Keratinocyte (primary cell): ENCODE data around the gene WDR77. TPM values are rescaled to one million over a fixed set of nuclear protein-coding genes. Genes with fewer than 3 reads are reported as not detected.

Experiments
- DNase-seq: peaks from one replicate; pipeline ENCODE4 v3.0.0-alpha.2; 2011; ENCODE audit warnings: low read depth, missing footprints, low spot score
- FAIRE-seq: peaks from 2 replicates; lab custom pipeline; 2011; peaks lifted over from hg19 to GRCh38; lab: Jason Lieb, UNC
- H2AFZ ChIP-seq: 2 replicates; pipeline ENCODE4 v1.6.0; 2012; ENCODE audit warnings: low read length, control low read depth, inconsistent platforms; ENCODE audit not compliant: control insufficient read depth
- H3K27ac ChIP-seq: 2 replicates; pipeline ENCODE4 v1.5.1; 2011; ENCODE audit warnings: low read length; ENCODE audit not compliant: control insufficient read depth, insufficient read depth
- H3K27me3 ChIP-seq: 3 replicates; pipeline ENCODE4 v1.6.0; 2011; ENCODE audit warnings: low read length; ENCODE audit not compliant: control insufficient read depth, insufficient read depth; ENCODE audit errors: extremely low read depth
- H3K36me3 ChIP-seq, 2 experiments: 2 replicates in 1 of 2; 3 replicates in 1 of 2; pipeline ENCODE4 v1.5.1; 2011; ENCODE audit warnings: low read length in 2 of 2, mild to moderate bottlenecking in 1 of 2; ENCODE audit not compliant: control insufficient read depth in 2 of 2, insufficient read depth in 2 of 2; ENCODE audit errors: extremely low read depth in 1 of 2
- H3K4me1 ChIP-seq: 3 replicates; pipeline ENCODE4 v1.5.1; 2011; ENCODE audit warnings: low read length; ENCODE audit not compliant: control insufficient read depth, insufficient read depth; ENCODE audit errors: extremely low read depth
- H3K4me2 ChIP-seq: 3 replicates; pipeline ENCODE4 v1.6.0; 2011; ENCODE audit warnings: low read depth, low read length; ENCODE audit not compliant: control insufficient read depth, insufficient read depth; ENCODE audit errors: extremely low read depth
- H3K4me3 ChIP-seq, 3 experiments: fragments of 200-600 bp in 1 of 3; sonication (generic) in 1 of 3; 2 replicates in 2 of 3; 3 replicates in 1 of 3; pipeline ENCODE4 v1.5.1; 2011 to 2016; ENCODE audit warnings: low read length in 3 of 3, mild to moderate bottlenecking in 3 of 3, control low read depth in 2 of 3, inconsistent platforms in 1 of 3, low read depth in 1 of 3, mixed read lengths in 1 of 3, mixed run types in 1 of 3, moderate library complexity in 1 of 3; ENCODE audit not compliant: control insufficient read depth in 2 of 3, insufficient read depth in 2 of 3; ENCODE audit errors: extremely low read depth in 1 of 3
- H3K79me2 ChIP-seq: 2 replicates; pipeline ENCODE4 v1.6.0; 2012; ENCODE audit warnings: low read length; ENCODE audit not compliant: control insufficient read depth, insufficient read depth
- H3K9ac ChIP-seq: 3 replicates; pipeline ENCODE4 v1.6.0; 2011; ENCODE audit warnings: low read length; ENCODE audit not compliant: control insufficient read depth, insufficient read depth; ENCODE audit errors: extremely low read depth
- H3K9me1 ChIP-seq: 3 replicates; pipeline ENCODE4 v1.6.0; 2011; ENCODE audit warnings: low read length; ENCODE audit not compliant: control insufficient read depth, insufficient read depth; ENCODE audit errors: extremely low read depth
- H3K9me3 ChIP-seq: 2 replicates; pipeline ENCODE4 v1.5.1; 2012; ENCODE audit warnings: low read depth, low read length; ENCODE audit not compliant: control insufficient read depth
- H4K20me1 ChIP-seq: 3 replicates; pipeline ENCODE4 v1.6.0; 2011; ENCODE audit warnings: low read length; ENCODE audit not compliant: control insufficient read depth, insufficient read depth; ENCODE audit errors: extremely low read depth
- EZH2 ChIP-seq: IDR thresholded peaks from one replicate; pipeline ENCODE4 v1.6.1; 2012; ENCODE audit warnings: inconsistent platforms, mild to moderate bottlenecking, low read length, moderate library complexity
- dilution Hi-C: fragments of 300-500 bp; cut with MboI; formaldehyde crosslinking; loops from one replicate; pipeline ENCODE4 v1.7.0; 2020; ENCODE audit warnings: low sequenced_read_pairs; ENCODE audit not compliant: extremely low pct_ligation_motif_present
- polyA plus RNA-seq, 5 experiments: library from polyadenylated mRNA; depleted of rRNA in 3 of 5; stranded (reverse) in 3 of 5; stranded (forward) in 1 of 5; unstranded in 1 of 5; fragments of >200 nt; gene quantifications; 1 replicate in 1 of 5; 2 replicates in 3 of 5; 3 replicates in 1 of 5; pipeline versions ENCODE4 v1.2.1 to v1.2.3, GENCODE V29; 2011 to 2012; ENCODE audit warnings: missing spikeins in 2 of 5, low read depth in 1 of 5, low replicate concordance in 1 of 5
- TF ChIP-seq, protein P1 (sequence below), 3 experiments: IDR thresholded peaks in 1 of 3; conservative IDR thresholded peaks in 1 of 3; optimal IDR thresholded peaks in 1 of 3; 2 replicates in 2 of 3; 3 replicates in 1 of 3; pipeline versions ENCODE3 to v1.5.1; 2011; ENCODE audit warnings: low read length in 3 of 3, mild to moderate bottlenecking in 3 of 3, moderate library complexity in 2 of 3, control low read depth in 1 of 3, inconsistent platforms in 1 of 3; ENCODE audit not compliant: insufficient read depth in 2 of 3; ENCODE audit errors: extremely low read depth in 1 of 3

WDR77 gene
- polyA plus RNA-seq, 1 donor (not counting 4 experiments of a cell fraction or from before 2014, with no cell fraction given) = 110 TPM

DNA sequence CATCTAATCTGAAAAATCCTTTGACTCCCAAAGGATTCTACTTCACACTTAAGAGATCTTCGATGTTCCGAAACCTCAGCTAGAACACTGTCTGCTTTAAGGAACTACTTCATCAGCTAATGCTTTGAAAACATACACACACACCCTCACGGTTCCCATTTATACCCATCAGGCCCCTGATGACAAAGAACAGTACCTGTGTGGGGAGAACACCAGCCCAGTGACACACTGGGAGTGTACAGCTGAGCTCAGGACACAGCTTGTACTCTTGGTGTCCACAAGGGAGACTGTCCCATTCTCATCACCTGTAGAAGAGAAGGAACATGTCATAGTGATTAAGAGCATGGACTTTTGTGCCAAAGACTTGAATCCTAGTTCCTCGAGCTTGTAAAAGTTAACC lies 6.6 kb downstream of the WDR77 start:
- H3K9me1 ChIP-seq = no peaks in the 10 kb centered on the region
- no peak overlapping the region for H3K9ac ChIP-seq
- no peaks in the 10 kb centered on the region for H3K9me3 ChIP-seq
- H3K4me2 ChIP-seq = no peak overlapping the region
- no peak for TF ChIP-seq EZH2
- TF ChIP-seq, protein P1, sequence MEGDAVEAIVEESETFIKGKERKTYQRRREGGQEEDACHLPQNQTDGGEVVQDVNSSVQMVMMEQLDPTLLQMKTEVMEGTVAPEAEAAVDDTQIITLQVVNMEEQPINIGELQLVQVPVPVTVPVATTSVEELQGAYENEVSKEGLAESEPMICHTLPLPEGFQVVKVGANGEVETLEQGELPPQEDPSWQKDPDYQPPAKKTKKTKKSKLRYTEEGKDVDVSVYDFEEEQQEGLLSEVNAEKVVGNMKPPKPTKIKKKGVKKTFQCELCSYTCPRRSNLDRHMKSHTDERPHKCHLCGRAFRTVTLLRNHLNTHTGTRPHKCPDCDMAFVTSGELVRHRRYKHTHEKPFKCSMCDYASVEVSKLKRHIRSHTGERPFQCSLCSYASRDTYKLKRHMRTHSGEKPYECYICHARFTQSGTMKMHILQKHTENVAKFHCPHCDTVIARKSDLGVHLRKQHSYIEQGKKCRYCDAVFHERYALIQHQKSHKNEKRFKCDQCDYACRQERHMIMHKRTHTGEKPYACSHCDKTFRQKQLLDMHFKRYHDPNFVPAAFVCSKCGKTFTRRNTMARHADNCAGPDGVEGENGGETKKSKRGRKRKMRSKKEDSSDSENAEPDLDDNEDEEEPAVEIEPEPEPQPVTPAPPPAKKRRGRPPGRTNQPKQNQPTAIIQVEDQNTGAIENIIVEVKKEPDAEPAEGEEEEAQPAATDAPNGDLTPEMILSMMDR (optimal IDR thresholded peaks at IDR 0.05 in 1 of 3, IDR thresholded peaks at IDR 0.05 in 1 of 3, conservative IDR thresholded peaks at IDR 0.05 in 1 of 3; ENCODE audit: extremely low read depth in 1 of 3, insufficient read depth in 2 of 3, low read length in 3 of 3) = no peak
- no peak for DNase-seq
- peaks cover 6% of the 10 kb centered on the region for H4K20me1 ChIP-seq
- H3K79me2 ChIP-seq = peaks cover 24% of the 10 kb centered on the region
- no peak overlapping the region for H3K27ac ChIP-seq
- dilution Hi-C loops = no loop called here
- peaks cover 10% of the 10 kb centered on the region for H3K4me1 ChIP-seq
- no peaks in the 10 kb centered on the region for H3K27me3 ChIP-seq
- no peak overlapping the region for H3K4me3 ChIP-seq
- H2AFZ ChIP-seq = no peak overlapping the region
- H3K36me3 ChIP-seq = peaks cover 33 to 64% of the 10 kb centered on the region in 2 experiments
- FAIRE-seq = no peak

DNA sequence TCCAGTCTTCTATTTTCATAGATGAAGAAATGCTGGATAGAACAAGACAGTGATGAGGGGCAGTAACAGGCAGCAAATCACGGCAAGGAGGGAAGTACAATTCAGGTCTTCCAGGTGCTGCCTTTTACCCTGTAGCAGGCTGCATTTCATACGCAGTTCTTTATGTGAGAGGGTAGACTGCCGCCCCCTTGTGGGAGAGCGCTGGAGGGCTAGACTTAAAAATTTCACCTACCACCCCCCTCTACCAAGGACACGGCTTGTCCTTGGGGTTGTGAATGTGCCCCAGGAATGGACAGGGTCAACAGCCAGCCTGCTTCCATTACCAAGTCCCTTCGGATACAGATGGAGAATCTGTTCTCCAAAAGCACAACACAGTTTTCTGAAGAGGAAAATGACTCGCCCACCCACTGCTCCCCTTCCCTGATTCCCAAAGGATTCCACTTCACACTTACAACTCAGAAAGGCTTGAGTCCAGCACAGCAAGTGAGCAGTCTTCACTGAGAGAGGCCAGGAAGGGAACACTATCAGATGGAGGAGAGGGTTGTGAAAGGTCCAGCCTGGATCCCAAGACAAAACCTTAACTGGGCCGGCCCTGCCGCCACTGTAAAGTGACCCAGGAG lies 7.4 kb downstream of the WDR77 start:
- H3K36me3 ChIP-seq = peaks cover 33 to 63% of the 10 kb centered on the region in 2 experiments
- dilution Hi-C loops = no loop called here
- no peaks in the 10 kb centered on the region for H3K9me1 ChIP-seq
- H3K4me1 ChIP-seq = peaks cover 3% of the 10 kb centered on the region
- no peaks in the 10 kb centered on the region for H4K20me1 ChIP-seq
- no peak overlapping the region for H3K4me2 ChIP-seq
- peaks cover 17% of the 10 kb centered on the region for H3K79me2 ChIP-seq
- FAIRE-seq = no peak
- no peak overlapping the region for H2AFZ ChIP-seq
- H3K4me3 ChIP-seq = no peak overlapping the region
- no peak for DNase-seq
- no peak overlapping the region for H3K27ac ChIP-seq
- no peaks in the 10 kb centered on the region for H3K9me3 ChIP-seq
- no peaks in the 10 kb centered on the region for H3K27me3 ChIP-seq
- no peak for TF ChIP-seq EZH2
- TF ChIP-seq, protein P1 (optimal IDR thresholded peaks at IDR 0.05 in 1 of 3, IDR thresholded peaks at IDR 0.05 in 1 of 3, conservative IDR thresholded peaks at IDR 0.05 in 1 of 3; ENCODE audit: extremely low read depth in 1 of 3, insufficient read depth in 2 of 3, low read length in 3 of 3) = peak; percentile 46 to 54 (median 51)
- no peak overlapping the region for H3K9ac ChIP-seq
